Measurements from ENCODE around the gene CD177.
"Not testable (repeated sequence)": the region's sequence is repeated elsewhere in the genome, so short reads cannot be mapped to it uniquely, and the experiment has no call there.

The CD177 gene

DNA sequence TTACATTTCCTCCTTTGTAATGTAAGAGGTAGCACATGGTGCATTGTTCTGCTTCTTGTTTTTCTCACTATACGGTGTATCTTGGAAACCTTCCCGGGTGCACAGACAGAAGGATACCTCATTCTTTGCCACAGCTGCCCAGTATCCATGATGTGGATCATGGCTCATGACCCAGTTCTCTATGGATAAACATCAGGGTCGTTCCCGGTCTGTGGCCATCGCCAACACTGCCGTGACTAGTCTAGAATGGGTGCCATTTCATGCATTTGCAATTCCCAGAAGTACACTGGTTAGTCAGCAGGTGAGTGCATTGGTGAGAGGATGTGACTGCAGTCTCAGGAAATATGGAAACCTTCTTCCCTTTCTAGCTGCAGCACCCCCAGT, 38.1 kb downstream of the CD177 start:
- H3K27ac ChIP-seq: not testable (repeated sequence)

DNA sequence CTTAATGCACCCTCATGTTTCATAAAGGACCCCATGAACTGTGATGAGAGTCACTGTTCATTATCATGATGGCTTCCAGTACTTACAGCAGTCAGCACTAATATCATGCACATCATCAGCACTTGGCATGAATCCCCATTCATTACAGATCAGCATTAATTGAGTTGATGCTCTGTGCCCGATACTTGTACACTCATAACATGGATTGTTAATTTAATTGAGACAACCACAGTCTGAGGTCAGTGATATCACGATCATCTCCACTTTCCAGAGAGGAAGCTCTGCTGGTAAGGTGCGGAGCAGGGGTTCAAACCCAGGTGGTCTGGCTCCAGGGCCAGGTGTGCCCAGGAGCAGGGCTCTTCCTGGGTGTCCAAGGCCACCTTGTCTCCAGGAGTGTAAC, 40.0 kb downstream of the CD177 start:
- not testable (repeated sequence) for H3K27ac ChIP-seq

DNA sequence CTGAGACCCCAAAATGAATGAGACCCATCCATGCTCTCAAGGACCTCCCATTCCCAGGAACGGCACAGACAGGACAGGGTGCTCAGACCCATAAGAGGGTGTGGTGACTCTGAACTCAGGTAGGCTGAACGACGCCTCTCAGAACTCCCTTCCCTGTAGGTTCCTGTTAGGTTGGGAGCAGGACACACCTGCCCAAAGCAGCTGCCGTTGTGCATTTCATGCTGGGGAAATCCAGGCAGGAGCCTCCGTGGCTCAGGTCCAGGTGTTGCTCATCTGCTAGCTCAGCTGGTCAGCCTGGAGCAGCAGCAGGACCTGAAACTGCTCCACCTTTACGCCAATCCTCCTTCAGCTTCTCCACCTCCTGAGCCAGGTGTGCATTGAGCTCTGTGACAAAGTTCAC, 42.1 kb downstream of the CD177 start:
- no peak overlapping the region for H3K27ac ChIP-seq
- no peak for TF ChIP-seq CTCF (IDR thresholded peaks at IDR 0.05)
- no peak for TF ChIP-seq ZFX (IDR thresholded peaks at IDR 0.05; ENCODE audit: borderline replicate concordance)

DNA sequence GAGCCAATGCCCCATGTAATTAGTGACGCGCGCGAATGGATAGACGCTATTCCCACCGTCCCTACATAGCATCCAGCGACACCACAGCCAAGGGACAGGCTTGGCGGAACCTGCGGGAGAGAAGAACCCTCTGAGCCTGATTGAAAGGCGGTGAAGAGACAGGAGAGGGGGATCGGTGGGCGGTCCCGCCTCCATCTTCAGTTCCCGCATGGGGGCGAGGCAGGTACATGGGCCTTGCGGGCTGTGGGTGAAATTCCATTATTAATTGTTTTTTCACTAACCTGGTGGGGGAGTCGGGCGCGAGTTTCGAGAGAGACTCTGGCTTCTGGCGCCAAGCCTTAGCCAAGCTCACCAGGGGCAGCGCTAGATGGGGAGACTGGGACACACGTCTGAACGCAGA, 52.8 kb downstream of the CD177 start:
- TF ChIP-seq ZFX (IDR thresholded peaks at IDR 0.05; ENCODE audit: borderline replicate concordance) (no peak), CTCF (IDR thresholded peaks at IDR 0.05) (no peak)
- no peak overlapping the region for H3K27ac ChIP-seq

GRCh38 chr19:43407416-43408005, 54.0 kb downstream of the CD177 start:
- TF ChIP-seq ZFX (IDR thresholded peaks at IDR 0.05; ENCODE audit: borderline replicate concordance) (no peak), CTCF (IDR thresholded peaks at IDR 0.05) (no peak)
- H3K27ac ChIP-seq: no peak overlapping the region

DNA sequence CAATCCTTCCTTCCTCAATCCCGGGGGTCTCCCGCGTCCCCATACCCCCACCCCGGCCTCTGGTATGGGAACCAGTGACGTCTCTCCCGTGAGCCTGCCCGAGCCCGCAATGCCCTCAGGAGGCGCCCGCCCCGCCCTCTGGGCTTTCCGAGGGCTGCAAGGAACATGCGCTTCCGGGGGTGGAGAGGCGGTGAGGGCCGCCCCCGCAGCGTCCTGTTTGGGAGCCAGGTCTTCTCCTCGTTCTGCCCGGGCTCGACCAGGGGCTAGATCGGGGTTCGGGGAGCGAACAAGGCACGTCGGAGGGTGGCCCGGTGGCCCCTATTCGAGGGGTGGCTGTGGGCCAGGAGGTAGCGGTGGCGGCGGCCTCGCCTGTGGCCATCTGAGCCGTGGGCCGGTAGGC, 54.6 kb downstream of the CD177 start:
- TF ChIP-seq CTCF (IDR thresholded peaks at IDR 0.05): no peak
- TF ChIP-seq ZFX (IDR thresholded peaks at IDR 0.05; ENCODE audit: borderline replicate concordance): no peak
- no peak overlapping the region for H3K27ac ChIP-seq

- no peak for TF ChIP-seq CTCF (IDR thresholded peaks at IDR 0.05)
- no peak for TF ChIP-seq ZFX (IDR thresholded peaks at IDR 0.05; ENCODE audit: borderline replicate concordance)
- H3K27ac ChIP-seq: no peak overlapping the region
Measured at GRCh38 chr19:43409415-43409814, 55.9 kb downstream of the CD177 start.

DNA sequence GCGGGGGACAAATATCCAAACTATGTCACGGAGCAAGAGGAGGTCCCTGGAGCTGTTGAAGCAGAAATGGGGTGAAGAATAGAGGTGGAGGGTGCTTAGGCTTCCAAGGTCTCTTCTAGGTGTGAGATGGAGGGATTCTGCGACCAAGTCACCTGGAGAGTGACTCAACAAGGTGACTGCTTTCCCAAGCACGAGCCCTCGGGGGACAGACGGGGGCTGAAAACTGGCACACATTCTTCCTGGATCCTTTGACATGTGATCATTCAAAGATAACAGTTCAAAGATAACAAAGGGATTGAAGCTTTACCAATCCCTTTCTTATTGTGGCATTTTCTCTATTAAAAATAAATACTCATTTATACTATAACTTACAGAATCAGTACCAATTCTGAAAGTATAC, 59.0 kb downstream of the CD177 start:
- H3K27ac ChIP-seq: no peak overlapping the region
- TF ChIP-seq CTCF (IDR thresholded peaks at IDR 0.05): no peak
- no peak for TF ChIP-seq ZFX (IDR thresholded peaks at IDR 0.05; ENCODE audit: borderline replicate concordance)

Data from 22Rv1 (cell line).